HG03097 (cell line): ENCODE measurements around the gene ABCA6.

ENCODE experiments used
- ATAC-seq: cut with Tn5 transposase; IDR thresholded peaks from one replicate; pipeline ENCODE4 v1.9.1; 2021; ENCODE audit not compliant: unreplicated experiment, low FRiP score

The ABCA6 gene

GRCh38 chr17:69056179-69056823 lies 85.4 kb downstream of the ABCA6 start:
- no peak for ATAC-seq

DNA sequence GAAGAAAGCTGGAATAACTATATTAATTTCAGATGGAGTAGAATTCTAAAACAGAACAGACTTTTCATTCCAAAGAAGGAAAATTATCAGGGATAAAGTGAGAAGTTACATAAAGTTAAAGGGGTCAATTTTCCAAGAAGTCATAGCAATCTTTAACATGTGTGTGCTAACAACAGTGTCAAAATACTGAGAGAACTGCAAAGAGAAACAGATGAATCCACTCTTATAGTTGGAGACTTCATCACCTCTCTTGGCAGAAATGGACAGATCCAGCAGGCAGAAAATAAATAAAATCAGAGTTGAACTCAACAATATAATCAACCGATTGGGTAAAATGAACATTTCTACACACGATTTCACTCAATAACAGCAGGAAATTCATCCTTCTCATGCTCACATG lies 86.4 kb downstream of the ABCA6 start:
- ATAC-seq: no peak

- ATAC-seq: no peak
These were observed 90.5 kb downstream of the ABCA6 start for GRCh38 chr17:69050999-69051775.

DNA sequence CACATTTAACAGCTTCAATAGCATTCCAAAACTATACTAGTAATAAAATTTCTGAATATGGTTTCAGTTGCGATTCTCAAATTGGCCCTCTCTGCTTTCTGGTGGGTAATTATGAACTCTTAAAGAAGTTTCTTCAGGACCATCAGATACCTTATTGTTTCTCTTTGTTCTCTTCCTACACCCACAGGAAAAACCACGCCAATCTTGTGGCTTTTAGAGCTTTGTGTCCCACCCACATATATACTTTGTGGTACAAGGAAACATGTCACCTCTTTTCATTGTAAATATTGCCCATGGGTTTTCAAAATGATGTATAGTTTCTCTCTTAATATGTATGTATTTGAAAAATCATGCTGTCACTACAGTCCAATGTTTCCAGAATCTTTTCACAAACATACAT lies 93.1 kb downstream of the ABCA6 start:
- ATAC-seq: no peak

- no peak for ATAC-seq
These were observed 94.1 kb downstream of the ABCA6 start for GRCh38 chr17:69047368-69048263.

- no peak for ATAC-seq
These were observed 95.4 kb downstream of the ABCA6 start for GRCh38 chr17:69046121-69046807.

- no peak for ATAC-seq
These were observed 96.0 kb downstream of the ABCA6 start for GRCh38 chr17:69045646-69046045.

DNA sequence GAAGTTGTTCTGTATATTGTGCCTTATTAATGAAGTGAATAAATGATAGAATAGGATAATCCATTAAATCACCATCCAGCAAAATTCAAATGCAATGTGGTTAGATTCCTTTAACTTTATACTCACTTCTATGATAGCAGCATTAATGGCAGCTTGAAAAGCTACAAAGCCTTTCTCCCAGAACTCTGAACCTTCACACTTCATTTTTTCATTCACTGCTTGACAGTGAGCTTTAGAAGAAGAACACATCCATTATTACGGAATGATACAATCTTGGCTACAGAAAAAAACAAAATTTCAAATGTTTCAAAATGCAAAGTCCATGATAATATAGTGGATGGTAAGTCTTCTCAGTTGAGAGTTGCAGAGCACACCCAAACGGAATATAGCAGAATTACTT lies 97.3 kb downstream of the ABCA6 start:
- ATAC-seq: no peak

GRCh38 chr17:69043098-69043734 lies 98.5 kb downstream of the ABCA6 start:
- ATAC-seq: no peak

GRCh38 chr17:69042308-69042707 lies 99.4 kb downstream of the ABCA6 start:
- no peak for ATAC-seq

DNA sequence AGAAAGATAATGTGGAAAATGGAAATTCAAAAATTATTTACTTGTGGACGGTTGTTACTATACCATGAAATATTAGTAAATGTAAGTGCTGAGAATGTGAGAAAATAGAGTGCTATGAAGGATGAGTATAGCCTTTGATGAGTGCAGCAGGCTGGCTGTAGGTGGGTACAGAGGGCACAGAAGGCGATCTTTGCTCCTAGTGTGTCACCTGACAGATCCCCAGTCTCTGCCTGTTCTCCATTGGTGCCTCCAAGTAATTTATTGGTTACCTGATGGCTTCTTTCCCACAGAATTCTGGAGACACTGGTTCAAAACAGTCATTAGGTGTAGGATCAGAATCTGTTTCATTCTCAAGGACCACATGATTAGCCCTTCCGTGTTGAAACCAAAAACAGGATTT lies 109.9 kb downstream of the ABCA6 start:
- no peak for ATAC-seq

DNA sequence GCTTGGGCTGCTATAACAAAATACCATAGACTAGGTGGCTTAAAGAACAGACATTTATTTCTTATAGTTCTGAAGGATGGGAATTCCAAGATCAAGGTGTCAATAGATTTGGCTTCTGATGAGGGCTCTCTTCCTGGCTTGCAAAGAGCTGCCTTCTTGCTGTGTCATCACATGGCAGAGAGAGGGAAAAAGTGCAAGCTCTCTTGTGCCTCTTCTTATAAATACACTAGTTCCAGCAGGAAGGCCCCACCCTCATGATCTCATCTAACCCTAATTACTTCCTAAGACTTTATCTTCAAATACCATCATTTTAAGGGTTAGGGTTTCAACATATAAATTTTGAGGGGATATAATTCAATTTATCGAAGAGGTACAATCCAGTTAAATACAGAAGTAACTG lies 111.5 kb downstream of the ABCA6 start:
- ATAC-seq: no peak
